IPS-18a (cell line): ENCODE results near the gene DNAJC8.

Experiments
- H3K27ac ChIP-seq: one replicate; pipeline ENCODE4 v1.5.1; 2013; ENCODE audit warnings: low read length
- H3K27me3 ChIP-seq: one replicate; pipeline ENCODE4 v1.6.1; 2013; ENCODE audit warnings: mild to moderate bottlenecking, low read length; ENCODE audit not compliant: control insufficient read depth, insufficient read depth
- H3K36me3 ChIP-seq: one replicate; pipeline ENCODE4 v1.6.1; 2013; ENCODE audit warnings: low read depth, low read length; ENCODE audit not compliant: control insufficient read depth
- H3K4me1 ChIP-seq: one replicate; pipeline ENCODE4 v1.6.1; 2013; ENCODE audit warnings: low read depth, low read length; ENCODE audit not compliant: control insufficient read depth
- H3K4me3 ChIP-seq: one replicate; pipeline ENCODE4 v1.5.1; 2013; ENCODE audit warnings: low read length
- H3K9ac ChIP-seq: one replicate; pipeline ENCODE4 v1.6.1; 2013; ENCODE audit warnings: mild to moderate bottlenecking, low read length, moderate library complexity
- H3K9me3 ChIP-seq: one replicate; pipeline ENCODE4 v1.6.1; 2013; ENCODE audit warnings: low read depth, low read length; ENCODE audit not compliant: control insufficient read depth

Gene DNAJC8

GRCh38 chr1:28159243-28159642, 73.6 kb downstream of the DNAJC8 start:
- no peak overlapping the region for H3K9ac ChIP-seq
- no peaks in the 10 kb centered on the region for H3K36me3 ChIP-seq
- H3K27ac ChIP-seq: no peak overlapping the region

GRCh38 chr1:28157894-28158293, 74.9 kb downstream of the DNAJC8 start:
- H3K36me3 ChIP-seq: no peaks in the 10 kb centered on the region
- H3K9ac ChIP-seq: no peak overlapping the region
- no peaks in the 10 kb centered on the region for H3K4me1 ChIP-seq
- H3K4me3 ChIP-seq: no peak overlapping the region
- no peak overlapping the region for H3K27ac ChIP-seq
- no peaks in the 10 kb centered on the region for H3K9me3 ChIP-seq
- H3K27me3 ChIP-seq: no peaks in the 10 kb centered on the region

More at GRCh38 chr1:28159243-28159642, 73.6 kb downstream of the DNAJC8 start:
- Histone ChIP-seq H3K9me3 (no peaks in the 10 kb centered on the region), H3K4me1 (no peaks in the 10 kb centered on the region), H3K27me3 (no peaks in the 10 kb centered on the region), H3K4me3 (no peak overlapping the region)

DNA sequence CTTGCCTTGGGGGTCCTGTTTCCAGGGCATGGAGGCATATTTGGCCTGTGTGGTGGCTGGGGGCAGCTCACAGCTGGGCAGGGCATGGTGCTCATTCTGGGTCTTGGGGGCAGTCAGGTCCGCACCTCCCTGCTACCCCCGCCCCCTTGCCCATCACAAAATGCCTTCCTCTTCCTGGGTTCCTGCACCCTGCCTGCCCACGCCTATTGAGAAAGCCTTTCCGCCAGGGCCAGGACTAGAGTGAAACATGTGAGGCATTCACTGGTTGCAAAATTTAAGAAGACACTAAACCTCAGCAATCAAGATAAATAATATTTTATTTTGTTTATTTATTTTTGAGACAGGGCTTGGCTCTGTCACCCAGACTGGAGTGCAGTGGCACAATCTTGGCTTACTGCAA, 76.0 kb downstream of the DNAJC8 start:
- Histone ChIP-seq H3K27me3 (no peaks in the 10 kb centered on the region), H3K4me3 (no peak overlapping the region), H3K9me3 (no peaks in the 10 kb centered on the region), H3K27ac (no peak overlapping the region), H3K4me1 (no peaks in the 10 kb centered on the region), H3K36me3 (no peaks in the 10 kb centered on the region), H3K9ac (no peak overlapping the region)

- Histone ChIP-seq H3K9me3 (no peaks in the 10 kb centered on the region), H3K27me3 (no peaks in the 10 kb centered on the region), H3K4me3 (no peak overlapping the region), H3K4me1 (no peaks in the 10 kb centered on the region), H3K9ac (no peak overlapping the region), H3K27ac (no peak overlapping the region), H3K36me3 (no peaks in the 10 kb centered on the region)
Measured at GRCh38 chr1:28155628-28156027, 77.2 kb downstream of the DNAJC8 start.

DNA sequence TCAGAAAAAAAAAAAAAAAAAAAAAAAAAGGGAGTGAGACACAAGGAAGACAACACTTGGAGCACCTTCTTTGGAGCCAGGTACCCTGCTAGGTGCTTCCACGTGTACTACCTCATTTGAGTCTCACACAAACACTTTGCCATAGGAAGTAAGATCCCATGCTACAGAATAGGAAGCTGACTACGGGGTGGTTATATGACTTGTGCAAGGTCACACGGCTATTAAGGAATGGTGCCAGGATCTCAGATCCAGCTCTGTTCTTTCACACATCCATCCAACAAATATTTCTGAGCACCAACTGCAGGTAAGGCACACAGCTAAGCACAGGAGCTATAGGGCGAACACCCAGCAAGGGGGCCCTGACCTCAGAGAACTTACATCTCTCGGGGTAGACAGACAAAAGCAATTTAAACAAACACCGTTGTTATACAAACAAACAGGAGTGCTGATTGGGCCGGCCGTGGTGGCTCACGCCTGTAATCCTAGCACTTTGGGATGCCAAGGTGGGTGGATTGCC, 78.7 kb downstream of the DNAJC8 start:
- Histone ChIP-seq H3K4me3 (no peak overlapping the region), H3K9ac (no peak overlapping the region), H3K27ac (no peak overlapping the region), H3K36me3 (no peaks in the 10 kb centered on the region), H3K9me3 (no peaks in the 10 kb centered on the region), H3K27me3 (no peaks in the 10 kb centered on the region), H3K4me1 (no peaks in the 10 kb centered on the region)
